HepG2 (cell line): ENCODE data around the gene SEL1L2. TPM values are rescaled to one million over a fixed set of nuclear protein-coding genes. Genes with fewer than 3 reads are reported as not detected.

Experiments used
- ATAC-seq: fragments of 200-7000 bp; cut with Tn5 transposase; 3 replicates; pipeline ENCODE4 v1.9.1; 2020; ENCODE audit warnings: mild to moderate bottlenecking, moderate library complexity
- BruUV-seq: library from RNA; stranded (reverse); fragments of 400-500 nt; replicated peaks from 2 replicates; lab custom pipeline; 2021; lab: Mats Ljungman, UMichigan
- CTCF ChIA-PET: fragments of 300-600 bp; formaldehyde crosslinking; extraction: SDS; loops from one replicate; lab custom pipeline; 2021; ENCODE audit warnings: low total read pairs, inconsistent platforms, low intra/inter-chr PET ratio; lab: Yijun Ruan, JAX
- POLR2A ChIA-PET: fragments of 350-600 bp; sonication (Branson Sonifier 250); formaldehyde crosslinking; loops from one replicate; lab custom pipeline; 2020; ENCODE audit warnings: antibody characterized with exemption, inconsistent platforms; lab: Yijun Ruan, JAX
- DNase-seq: peaks from one replicate; pipeline ENCODE4 v3.0.0-alpha.2; 2015; ENCODE audit warnings: low spot score
- FAIRE-seq: peaks from 3 replicates; lab custom pipeline; 2011; peaks lifted over from hg19 to GRCh38; lab: Jason Lieb, UNC
- H2AFZ ChIP-seq: one replicate; pipeline ENCODE4 v1.6.1; 2011; ENCODE audit warnings: low read length, inconsistent platforms
- H3K27ac ChIP-seq: fragments of 300-600 bp; 3 replicates; pipeline ENCODE4 v1.8.0; 2011; ENCODE audit warnings: mixed run types, mild to moderate bottlenecking, mixed read lengths, low read length, inconsistent platforms; ENCODE audit not compliant: insufficient read depth; ENCODE audit errors: extremely low read length
- H3K27me3 ChIP-seq, 2 experiments: fragments of 200-600 bp in 1 of 2; 2 replicates in 1 of 2; 3 replicates in 1 of 2; pipeline versions ENCODE4 v1.6.0 to v1.8.0; 2011; ENCODE audit warnings: low read length in 2 of 2, mild to moderate bottlenecking in 2 of 2, moderate library complexity in 2 of 2, inconsistent platforms in 1 of 2; ENCODE audit not compliant: insufficient read depth in 2 of 2, control insufficient read depth in 1 of 2
- H3K36me3 ChIP-seq, 2 experiments: fragments of 200-600 bp in 1 of 2; replicated peaks in 1 of 2; 2 replicates in 1 of 2; 3 replicates in 1 of 2; pipeline versions ENCODE4 v1.5.1 to v1.8.0; 2011; ENCODE audit warnings: low read length in 2 of 2, inconsistent platforms in 1 of 2; ENCODE audit not compliant: insufficient read depth in 2 of 2, control insufficient read depth in 1 of 2
- H3K4me1 ChIP-seq: 2 replicates; pipeline ENCODE4 v1.5.1; 2012; ENCODE audit warnings: low read length, inconsistent platforms; ENCODE audit not compliant: insufficient read depth
- H3K4me2 ChIP-seq: 2 replicates; pipeline ENCODE4 v1.6.0; 2011; ENCODE audit warnings: low read depth, low read length, inconsistent platforms
- H3K4me3 ChIP-seq, 3 experiments: fragments of 200-600 bp in 1 of 3; sonication (generic), shearing (Covaris generic) in 1 of 3; replicated peaks in 1 of 3; 2 replicates each; pipeline ENCODE4 v1.5.1; 2011 to 2016; ENCODE audit warnings: low read length in 3 of 3, inconsistent platforms in 2 of 3, low read depth in 2 of 3, mild to moderate bottlenecking in 2 of 3, control low read depth in 1 of 3, mixed read lengths in 1 of 3; ENCODE audit not compliant: insufficient read depth in 1 of 3
- H3K79me2 ChIP-seq: one replicate; pipeline ENCODE4 v1.6.1; 2011; ENCODE audit warnings: low read length, inconsistent platforms; ENCODE audit not compliant: insufficient read depth
- H3K9ac ChIP-seq: 2 replicates; pipeline ENCODE4 v1.6.0; 2011; ENCODE audit warnings: mild to moderate bottlenecking, low read depth, low read length, inconsistent platforms; ENCODE audit not compliant: insufficient read depth
- H3K9me3 ChIP-seq: 2 replicates; pipeline ENCODE4 v1.5.1; 2012; ENCODE audit warnings: mild to moderate bottlenecking, low read length
- H4K20me1 ChIP-seq: 2 replicates; pipeline ENCODE4 v1.6.0; 2011; ENCODE audit warnings: inconsistent platforms, mild to moderate bottlenecking, low read length, moderate library complexity; ENCODE audit not compliant: insufficient read depth
- CEBPB ChIP-seq: IDR thresholded peaks from 2 replicates; pipeline ENCODE4 v1.6.1; 2011; ENCODE audit warnings: low read depth, low read length, improper control_type of control experiment, borderline replicate concordance
- CREB1 ChIP-seq, 2 experiments: fragments of 450-650 bp in 1 of 2; IDR thresholded peaks; 2 replicates each; pipeline ENCODE4 v1.6.1; 2016 to 2017; ENCODE audit warnings: control low read depth in 1 of 2, mild to moderate bottlenecking in 1 of 2, missing compliant biosample characterization in 1 of 2, missing genetic modification characterization in 1 of 2
- DNMT1 ChIP-seq: sonication (generic); formaldehyde crosslinking; IDR thresholded peaks from 2 replicates; pipeline ENCODE4 v1.5.1; 2020; ENCODE audit warnings: mild to moderate bottlenecking, missing genetic modification reagents
- FOXO1 ChIP-seq: sonication (generic); formaldehyde crosslinking; IDR thresholded peaks from 2 replicates; pipeline ENCODE4 v1.4.0; 2020; ENCODE audit warnings: missing genetic modification reagents
- FOXP1 ChIP-seq, 2 experiments: fragments of 450-650 bp in 1 of 2; IDR thresholded peaks; 2 replicates each; pipeline ENCODE4 v1.6.1; 2017 to 2018; ENCODE audit warnings: antibody characterized with exemption in 1 of 2
- HES4 ChIP-seq: sonication (generic); formaldehyde crosslinking; IDR thresholded peaks from 2 replicates; pipeline ENCODE4 v1.9.0; 2021; ENCODE audit warnings: mild to moderate bottlenecking, missing genetic modification reagents, borderline replicate concordance
- HOMEZ ChIP-seq: IDR thresholded peaks from 2 replicates; pipeline ENCODE4 v1.6.1; 2016; ENCODE audit warnings: low read depth
- KDM3A ChIP-seq: IDR thresholded peaks from 2 replicates; pipeline ENCODE4 v1.6.1; 2018; ENCODE audit warnings: low read depth, missing compliant biosample characterization
- MLLT10 ChIP-seq: sonication (generic); formaldehyde crosslinking; IDR thresholded peaks from 2 replicates; pipeline ENCODE4 v1.4.0; 2020; ENCODE audit warnings: missing genetic modification reagents
- RBFOX2 ChIP-seq: fragments of 200-400 bp; formaldehyde crosslinking; IDR thresholded peaks from 2 replicates; pipeline ENCODE4 v1.6.1; 2017; ENCODE audit warnings: low read depth, mild to moderate bottlenecking, low read length
- RFXANK ChIP-seq: IDR thresholded peaks from 2 replicates; pipeline ENCODE4 v1.6.1; 2016
- SATB2 ChIP-seq: sonication (generic); formaldehyde crosslinking; IDR thresholded peaks from 2 replicates; pipeline ENCODE4 v1.5.0; 2020; ENCODE audit warnings: missing genetic modification reagents
- SOX13 ChIP-seq, 3 experiments: fragments of 450-650 bp in 1 of 3; sonication (generic) in 1 of 3; formaldehyde crosslinking in 1 of 3; IDR thresholded peaks in 2 of 3; conservative IDR thresholded peaks in 1 of 3; 2 replicates each; pipeline versions ENCODE4 v1.5.0 to v1.6.1; 2016 to 2020; ENCODE audit warnings: antibody characterized with exemption in 1 of 3, mild to moderate bottlenecking in 1 of 3, missing compliant biosample characterization in 1 of 3, missing genetic modification reagents in 1 of 3, moderate library complexity in 1 of 3
- ZNF160 ChIP-seq: sonication (generic); formaldehyde crosslinking; IDR thresholded peaks from 2 replicates; pipeline ENCODE4 v1.8.0; 2022; ENCODE audit warnings: mild to moderate bottlenecking, inconsistent platforms, missing genetic modification reagents
- ZNF235 ChIP-seq: sonication (generic); formaldehyde crosslinking; IDR thresholded peaks from 2 replicates; pipeline ENCODE4 v1.8.1; 2023; ENCODE audit warnings: mild to moderate bottlenecking, missing genetic modification reagents, borderline replicate concordance
- ZNF619 ChIP-seq: sonication (generic); formaldehyde crosslinking; IDR thresholded peaks from 2 replicates; pipeline ENCODE4 v1.4.0; 2020; ENCODE audit warnings: mild to moderate bottlenecking, missing genetic modification reagents
- ZNF709 ChIP-seq: sonication (generic); formaldehyde crosslinking; IDR thresholded peaks from 2 replicates; pipeline ENCODE4 v1.5.0; 2020; ENCODE audit warnings: mild to moderate bottlenecking, missing genetic modification reagents
- WGBS: methylation state at CpG from one replicate; pipeline ENCODE4 v1.1.6; 2017; ENCODE audit warnings: low lambda C conversion rate; 5-methylcytosine and 5-hydroxymethylcytosine counted together
- in situ Hi-C: cut with HindIII; loops from 2 replicates; pipeline ENCODE4 v1.10.0; 2017; ENCODE audit warnings: low pct_unique_long_range_greater_than_20kb; ENCODE audit not compliant: extremely low pct_ligation_motif_present
- intact Hi-C: fragments of 100-400 bp; cut with micrococcal nuclease; formaldehyde crosslinking; loops from one replicate; pipeline ENCODE4 v1.10.0; 2022; ENCODE audit not compliant: unreplicated experiment
- polyA plus RNA-seq, 8 experiments: library from polyadenylated mRNA; depleted of rRNA in 3 of 8; stranded (reverse) in 7 of 8; unstranded in 1 of 8; fragments of >200 nt; fragmentation: Illumina TruSeq in 4 of 8; extraction: Trizol in 4 of 8; gene quantifications; 2 replicates each; pipeline versions ENCODE4 v1.2.1 to v1.2.3, GENCODE V29; 2011 to 2016; ENCODE audit warnings: low read depth in 4 of 8, missing spikeins in 1 of 8, mixed read lengths in 1 of 8; ENCODE audit not compliant: insufficient read depth in 1 of 8
- total RNA-seq, 5 experiments: library from RNA; depleted of rRNA; stranded (reverse); fragments of >200 nt; fragmentation: Illumina TruSeq; extraction: Trizol; gene quantifications; 2 replicates each; pipeline ENCODE4 v1.2.3, GENCODE V29; 2016; ENCODE audit warnings: low read depth in 1 of 5
- TF ChIP-seq, protein P1 (sequence below): sonication (generic); formaldehyde crosslinking; IDR thresholded peaks from 2 replicates; pipeline ENCODE4 v1.4.0; 2020; ENCODE audit warnings: missing genetic modification reagents

The SEL1L2 gene
- total and polyA plus RNA-seq, 2 of the 13 experiments (the other 11 are each of a cell fraction or from before 2014, with no cell fraction given), result not detected

DNA sequence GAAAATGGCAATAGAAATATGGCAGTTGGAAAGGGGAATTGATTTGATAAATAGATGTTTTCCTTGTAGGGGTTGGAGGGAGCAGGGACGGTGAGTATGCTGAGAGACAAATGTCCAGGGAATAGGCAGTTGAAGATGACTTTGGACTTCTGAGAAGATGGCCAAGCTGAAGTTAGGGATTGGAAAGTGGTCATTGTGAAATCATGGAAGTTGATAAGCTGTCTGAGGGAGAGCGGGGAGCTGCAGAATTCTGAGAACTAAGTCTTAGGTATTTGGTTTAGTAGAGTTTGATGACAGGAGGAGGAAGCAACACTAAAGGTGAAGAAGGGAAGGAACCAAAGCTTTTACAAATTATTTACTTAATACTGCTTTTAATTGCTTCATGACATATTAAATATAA, 190.4 kb downstream of the SEL1L2 start:
- FAIRE-seq, result no peak
- no peak for DNase-seq
- ATAC-seq, result no peak
- Histone ChIP-seq H3K4me1 (peaks cover 26% of the 10 kb centered on the region), H3K9ac (no peak overlapping the region), H3K9me3 (no peaks in the 10 kb centered on the region), H3K4me2 (no peak overlapping the region), H4K20me1 (no peaks in the 10 kb centered on the region), H3K36me3 (peaks cover 29 to 81% of the 10 kb centered on the region in 2 experiments), H3K79me2 (no peaks in the 10 kb centered on the region), H3K4me3 (no peak overlapping the region), H2AFZ (no peak overlapping the region), H3K27me3 (no peaks in the 10 kb centered on the region), H3K27ac (peak overlapping the region; percentile 34)
- intact Hi-C loops (no loop called here), in situ Hi-C loops (no loop called here)
- CTCF ChIA-PET, result no interaction called here
- 90% methylated on average over 2 of the region's 2 CpGs for WGBS
- POLR2A ChIA-PET, result interaction anchor here (1.7 kb wide), 2 partner anchors 11 to 15 kb away, joined by 8 to 14 read pairs; partner anchors contain the start of genes ESF1 and NDUFAF5
- no TSS peak for BruUV-seq
- TF ChIP-seq SOX13 (IDR thresholded peaks at IDR 0.05) (no peak), SOX13 (CRISPR knock-in tag; conservative IDR thresholded peaks at IDR 0.05 in 1 of 2, IDR thresholded peaks at IDR 0.05 in 1 of 2) (0 out of 4 replicates have a peak, but pooled peaks of 1 of the 2 experiments have one; percentile 5), DNMT1 (CRISPR knock-in tag) (no peak), MLLT10 (CRISPR knock-in tag) (no peak), FOXO1 (CRISPR knock-in tag) (no peak), SATB2 (CRISPR knock-in tag) (no peak), ZNF235 (CRISPR knock-in tag) (no peak), HES4 (CRISPR knock-in tag) (no peak), HOMEZ (no peak), RFXANK (peak; percentile 1; the same call in 1 of the 2 replicates), CREB1 (IDR thresholded peaks at IDR 0.05) (no peak), CREB1 (CRISPR knock-in tag; IDR thresholded peaks at IDR 0.05) (no peak), FOXP1 (IDR thresholded peaks at IDR 0.05) (no peak), FOXP1 (CRISPR knock-in tag; IDR thresholded peaks at IDR 0.05) (no peak), CEBPB (peak; percentile 52; the same call in 1 of the 2 replicates), ZNF709 (CRISPR knock-in tag) (no peak), ZNF619 (CRISPR knock-in tag) (no peak), RBFOX2 (0 out of 2 replicates have a peak, but pooled peaks have one; percentile 28), KDM3A (no peak), ZNF160 (CRISPR knock-in tag) (no peak)
- TF ChIP-seq, protein P1, sequence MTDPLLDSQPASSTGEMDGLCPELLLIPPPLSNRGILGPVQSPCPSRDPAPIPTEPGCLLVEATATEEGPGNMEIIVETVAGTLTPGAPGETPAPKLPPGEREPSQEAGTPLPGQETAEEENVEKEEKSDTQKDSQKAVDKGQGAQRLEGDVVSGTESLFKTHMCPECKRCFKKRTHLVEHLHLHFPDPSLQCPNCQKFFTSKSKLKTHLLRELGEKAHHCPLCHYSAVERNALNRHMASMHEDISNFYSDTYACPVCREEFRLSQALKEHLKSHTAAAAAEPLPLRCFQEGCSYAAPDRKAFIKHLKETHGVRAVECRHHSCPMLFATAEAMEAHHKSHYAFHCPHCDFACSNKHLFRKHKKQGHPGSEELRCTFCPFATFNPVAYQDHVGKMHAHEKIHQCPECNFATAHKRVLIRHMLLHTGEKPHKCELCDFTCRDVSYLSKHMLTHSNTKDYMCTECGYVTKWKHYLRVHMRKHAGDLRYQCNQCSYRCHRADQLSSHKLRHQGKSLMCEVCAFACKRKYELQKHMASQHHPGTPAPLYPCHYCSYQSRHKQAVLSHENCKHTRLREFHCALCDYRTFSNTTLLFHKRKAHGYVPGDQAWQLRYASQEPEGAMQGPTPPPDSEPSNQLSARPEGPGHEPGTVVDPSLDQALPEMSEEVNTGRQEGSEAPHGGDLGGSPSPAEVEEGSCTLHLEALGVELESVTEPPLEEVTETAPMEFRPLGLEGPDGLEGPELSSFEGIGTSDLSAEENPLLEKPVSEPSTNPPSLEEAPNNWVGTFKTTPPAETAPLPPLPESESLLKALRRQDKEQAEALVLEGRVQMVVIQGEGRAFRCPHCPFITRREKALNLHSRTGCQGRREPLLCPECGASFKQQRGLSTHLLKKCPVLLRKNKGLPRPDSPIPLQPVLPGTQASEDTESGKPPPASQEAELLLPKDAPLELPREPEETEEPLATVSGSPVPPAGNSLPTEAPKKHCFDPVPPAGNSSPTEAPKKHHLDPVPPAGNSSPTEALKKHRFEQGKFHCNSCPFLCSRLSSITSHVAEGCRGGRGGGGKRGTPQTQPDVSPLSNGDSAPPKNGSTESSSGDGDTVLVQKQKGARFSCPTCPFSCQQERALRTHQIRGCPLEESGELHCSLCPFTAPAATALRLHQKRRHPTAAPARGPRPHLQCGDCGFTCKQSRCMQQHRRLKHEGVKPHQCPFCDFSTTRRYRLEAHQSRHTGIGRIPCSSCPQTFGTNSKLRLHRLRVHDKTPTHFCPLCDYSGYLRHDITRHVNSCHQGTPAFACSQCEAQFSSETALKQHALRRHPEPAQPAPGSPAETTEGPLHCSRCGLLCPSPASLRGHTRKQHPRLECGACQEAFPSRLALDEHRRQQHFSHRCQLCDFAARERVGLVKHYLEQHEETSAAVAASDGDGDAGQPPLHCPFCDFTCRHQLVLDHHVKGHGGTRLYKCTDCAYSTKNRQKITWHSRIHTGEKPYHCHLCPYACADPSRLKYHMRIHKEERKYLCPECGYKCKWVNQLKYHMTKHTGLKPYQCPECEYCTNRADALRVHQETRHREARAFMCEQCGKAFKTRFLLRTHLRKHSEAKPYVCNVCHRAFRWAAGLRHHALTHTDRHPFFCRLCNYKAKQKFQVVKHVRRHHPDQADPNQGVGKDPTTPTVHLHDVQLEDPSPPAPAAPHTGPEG (CRISPR knock-in tag), result no peak
